NCI-H2196 treated with DMSO at 0.1 percent for 48 hours (cell line): ENCODE measurements around the gene CLCF1.

Source experiments
- DNase-seq: peaks from one replicate; lab custom pipeline; 2025; ENCODE audit not compliant: unreplicated experiment; lab: John Stamatoyannopoulos, UW

The CLCF1 gene

GRCh38 chr11:67372993-67373647 is at the start of gene CLCF1:
Gene CLCF1, minus strand, starts transcription at chr11:67373598. Its CDS starts 59 bp downstream, at chr11:67373539.
- no peak for DNase-seq

GRCh38 chr11:67422891-67423290 is 49.5 kb upstream of the CLCF1 start:
- no peak for DNase-seq

GRCh38 chr11:67421430-67422031 is 48.1 kb upstream of the CLCF1 start:
- DNase-seq, result no peak

- DNase-seq, result peak; percentile 77
Measured at GRCh38 chr11:67420646-67421429, 47.4 kb upstream of the CLCF1 start.

- no peak for DNase-seq
Measured at GRCh38 chr11:67420147-67420645, 46.8 kb upstream of the CLCF1 start.

- DNase-seq, result no peak
Measured at GRCh38 chr11:67419325-67420049, 46.1 kb upstream of the CLCF1 start.

- no peak for DNase-seq
Measured at GRCh38 chr11:67418476-67419281, 45.3 kb upstream of the CLCF1 start.

- no peak for DNase-seq
Measured at GRCh38 chr11:67417425-67417824, 44.0 kb upstream of the CLCF1 start.

- DNase-seq, result peak; percentile 56
Measured at GRCh38 chr11:67416416-67417335, 43.3 kb upstream of the CLCF1 start.

- no peak for DNase-seq
Measured at GRCh38 chr11:67415501-67416304, 42.3 kb upstream of the CLCF1 start, which contains the start of gene CARNS1. Gene CARNS1, plus strand, starts transcription at chr11:67415678. Its CDS starts 522 bp downstream, at chr11:67416200.

GRCh38 chr11:67413266-67413849 is 40.0 kb upstream of the CLCF1 start:
- no peak for DNase-seq

- DNase-seq, result no peak
Measured at GRCh38 chr11:67412495-67413179, 39.2 kb upstream of the CLCF1 start.

- no peak for DNase-seq
Measured at GRCh38 chr11:67411785-67412152, 38.4 kb upstream of the CLCF1 start.

GRCh38 chr11:67410984-67411784 is 37.8 kb upstream of the CLCF1 start:
- DNase-seq, result no peak

- no peak for DNase-seq
Measured at GRCh38 chr11:67410369-67410831, 37.0 kb upstream of the CLCF1 start.

- DNase-seq, result no peak
Measured at GRCh38 chr11:67409781-67410368, 36.5 kb upstream of the CLCF1 start.
